ENCODE data around the gene GLDC.
"Not testable (repeated sequence)": the region's sequence is repeated elsewhere in the genome, so short reads cannot be mapped to it uniquely, and the experiment has no call there.

Gene GLDC

GRCh38 chr9:6645355-6646292 is at the start of gene GLDC:
GLDC (minus strand) TSS chr9:6645729; CDS start chr9:6645499, 230 bp downstream.
- DNase-seq, result no peak

GRCh38 chr9:6692881-6693361 is 47.4 kb upstream of the GLDC start:
- DNase-seq, result no peak

DNA sequence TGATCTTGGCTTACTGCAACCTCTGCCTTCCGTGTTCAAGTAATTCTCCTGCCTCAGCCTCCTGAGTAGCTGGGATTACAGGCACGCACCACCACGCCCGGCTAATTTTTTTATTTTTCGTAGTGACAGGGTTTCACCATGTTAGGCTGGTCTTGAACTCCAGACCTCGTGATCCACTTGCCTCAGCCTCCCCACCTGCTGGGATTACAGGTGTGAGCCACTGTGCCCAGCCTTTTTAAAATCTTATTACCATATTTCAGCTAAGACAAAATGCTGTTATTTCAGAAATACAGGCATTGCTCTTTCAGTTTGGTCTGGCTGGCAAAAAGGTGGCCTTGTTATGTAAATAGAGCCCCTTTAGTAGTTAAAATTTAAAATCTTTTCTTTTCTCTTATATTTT is 46.9 kb upstream of the GLDC start:
- DNase-seq, result no peak

- DNase-seq, result not testable (repeated sequence)
These were observed 45.1 kb upstream of the GLDC start for GRCh38 chr9:6690675-6691070.

GRCh38 chr9:6689893-6690674 is 44.6 kb upstream of the GLDC start:
- DNase-seq, result no peak

DNA sequence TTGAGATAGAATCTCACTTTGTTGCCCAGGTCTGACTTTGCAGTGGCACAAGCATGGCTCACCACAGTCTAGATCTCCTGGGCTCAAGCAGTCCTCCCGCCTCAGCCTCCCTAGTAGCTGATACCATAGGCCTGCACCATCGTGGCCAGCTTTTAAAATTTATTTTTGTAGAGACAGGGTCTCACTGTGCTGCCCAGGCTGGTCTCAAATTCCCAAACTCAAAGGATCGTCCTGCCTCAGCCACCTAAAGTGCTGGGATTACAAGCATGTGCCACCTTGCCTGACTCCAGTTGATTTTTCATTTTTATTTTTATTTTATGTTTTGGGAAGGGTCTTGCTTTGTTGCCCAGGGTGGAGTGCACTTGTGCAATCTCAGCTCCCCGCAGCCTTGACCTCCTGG is 41.7 kb upstream of the GLDC start:
- DNase-seq, result no peak

DNA sequence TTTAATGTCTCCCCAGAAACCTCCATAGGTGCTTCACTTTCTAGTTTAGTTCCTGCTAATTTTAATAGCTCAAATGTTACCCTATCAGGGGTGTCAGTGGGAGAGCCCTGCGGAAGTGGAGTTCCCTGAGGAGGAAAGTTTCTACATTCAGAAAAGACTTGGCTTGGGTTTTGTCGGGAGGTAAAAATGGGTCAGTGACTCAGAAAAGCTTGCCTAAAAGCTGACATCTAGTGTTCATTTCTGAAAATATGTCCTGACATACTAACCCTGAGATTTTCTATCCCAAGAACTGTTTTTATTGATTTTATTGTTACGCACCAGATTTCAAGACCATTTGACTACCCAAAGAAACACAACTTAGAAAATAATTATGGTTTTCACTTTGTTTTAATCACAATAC is 40.9 kb upstream of the GLDC start:
- DNase-seq, result no peak

DNA sequence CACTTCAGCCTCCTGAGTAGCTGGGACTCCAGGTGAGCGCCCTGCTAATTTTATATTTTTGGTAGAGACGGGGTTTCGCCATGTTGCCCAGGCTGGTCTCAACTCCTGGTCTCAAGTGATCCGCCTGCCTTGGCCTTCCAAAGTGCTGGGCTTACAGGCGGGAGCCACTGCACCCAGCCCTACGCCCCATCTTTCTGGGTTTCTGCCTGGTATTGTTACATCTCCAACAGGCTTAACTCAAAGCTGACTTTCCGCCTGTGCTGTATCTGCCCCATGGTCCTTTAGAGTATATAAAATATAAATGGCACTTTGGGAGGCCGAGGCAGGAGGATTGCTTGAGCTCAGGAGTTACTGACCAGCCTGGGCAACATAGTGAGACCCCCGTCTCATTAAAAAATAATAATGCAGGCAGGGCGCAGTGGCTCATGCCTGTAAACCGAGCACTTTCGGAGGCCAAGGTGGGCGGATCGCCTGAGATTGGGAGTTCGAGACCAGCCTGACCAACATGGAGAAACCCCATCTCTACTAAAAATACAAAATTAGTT is 36.5 kb upstream of the GLDC start:
- DNase-seq, result no peak

- peak; percentile 63 to 88 for DNase-seq
These were observed 35.8 kb upstream of the GLDC start for GRCh38 chr9:6681147-6681956.

DNA sequence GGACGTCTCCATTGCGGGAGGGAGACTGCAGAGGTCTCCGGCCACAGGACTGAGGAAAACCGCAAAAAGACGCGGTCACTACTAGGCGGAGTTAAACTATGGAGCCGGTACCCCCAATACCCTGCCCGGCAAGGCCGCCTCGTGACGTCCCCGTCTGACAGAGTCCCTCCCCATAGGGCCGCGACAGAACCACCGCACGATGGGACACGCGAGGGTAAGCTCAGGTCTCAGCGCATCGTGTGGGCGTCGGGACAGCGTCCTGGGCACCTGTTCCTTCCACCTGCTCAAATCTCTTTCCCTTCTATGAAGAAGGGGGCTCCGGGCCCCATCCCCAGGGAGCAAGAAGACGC is 35.2 kb upstream of the GLDC start:
- DNase-seq, result peak; percentile 11 to 58

DNA sequence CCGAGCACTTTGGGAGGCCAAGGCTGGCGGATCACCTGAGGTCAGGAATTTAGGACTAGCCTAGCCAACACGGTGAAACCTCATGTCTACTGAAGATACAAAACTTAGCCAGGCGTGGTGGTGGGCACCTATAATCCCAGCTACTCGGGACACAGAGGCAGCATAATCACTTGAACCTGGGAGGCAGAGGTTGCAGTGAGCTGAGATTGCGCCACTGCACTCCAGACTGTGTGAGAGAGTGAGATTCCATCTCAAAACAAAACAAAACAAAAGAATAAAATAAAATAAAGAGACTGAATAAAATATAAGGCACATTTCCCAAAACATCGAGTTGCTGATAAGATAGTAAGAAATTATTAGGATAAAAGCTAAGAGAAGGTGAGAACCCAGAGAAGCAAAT is 32.3 kb upstream of the GLDC start:
- DNase-seq, result no peak

DNA sequence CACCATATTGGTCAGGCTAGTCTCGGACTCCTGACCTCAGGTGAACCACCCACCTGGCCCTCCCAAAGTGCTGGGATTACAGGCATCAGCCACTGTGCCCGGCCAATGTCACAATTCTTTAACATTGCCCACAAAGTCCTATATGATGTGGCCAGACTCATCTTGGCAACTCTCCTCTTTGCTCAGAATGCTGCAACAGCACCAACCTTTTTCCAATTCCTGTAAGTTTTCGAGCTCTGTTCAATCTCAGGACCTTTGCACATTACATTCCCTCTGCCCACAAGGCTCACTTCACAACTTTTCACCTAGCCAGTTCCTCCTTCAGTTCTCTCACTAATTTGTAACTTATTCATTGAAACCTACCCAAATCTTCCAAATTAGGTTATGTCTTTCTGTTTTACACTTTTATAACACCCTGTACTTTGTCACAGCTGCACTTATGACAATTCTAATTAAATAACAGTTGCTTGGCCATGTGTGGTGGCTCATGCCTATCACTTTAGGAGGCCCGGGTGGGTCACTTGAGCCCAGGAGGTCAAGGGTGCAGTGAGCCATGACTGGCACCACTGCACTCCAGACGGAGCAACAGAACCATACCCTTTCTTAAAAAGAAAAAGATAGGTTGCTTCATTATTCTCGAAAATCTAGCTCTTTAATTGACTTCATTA is 30.9 kb upstream of the GLDC start:
- DNase-seq, result no peak

DNA sequence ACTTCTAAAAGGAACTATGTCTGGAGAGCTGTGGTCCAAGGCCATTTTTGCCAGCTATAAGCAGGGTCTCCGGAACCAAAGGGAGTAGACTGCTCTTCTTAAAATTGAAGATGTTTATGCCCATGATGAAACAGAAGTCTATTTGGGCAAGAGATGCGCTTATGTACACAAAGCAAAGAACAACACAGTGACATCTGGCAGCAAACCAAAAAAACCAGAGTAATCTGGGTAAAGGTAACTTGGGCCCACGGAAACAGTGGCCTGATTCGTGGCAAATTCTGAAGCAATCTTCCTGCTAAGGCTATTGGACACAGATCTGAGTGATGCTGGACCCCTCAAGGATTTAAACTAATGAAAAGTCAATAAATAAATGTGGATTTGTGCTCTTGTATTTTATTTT is 29.7 kb upstream of the GLDC start:
- DNase-seq, result no peak

DNA sequence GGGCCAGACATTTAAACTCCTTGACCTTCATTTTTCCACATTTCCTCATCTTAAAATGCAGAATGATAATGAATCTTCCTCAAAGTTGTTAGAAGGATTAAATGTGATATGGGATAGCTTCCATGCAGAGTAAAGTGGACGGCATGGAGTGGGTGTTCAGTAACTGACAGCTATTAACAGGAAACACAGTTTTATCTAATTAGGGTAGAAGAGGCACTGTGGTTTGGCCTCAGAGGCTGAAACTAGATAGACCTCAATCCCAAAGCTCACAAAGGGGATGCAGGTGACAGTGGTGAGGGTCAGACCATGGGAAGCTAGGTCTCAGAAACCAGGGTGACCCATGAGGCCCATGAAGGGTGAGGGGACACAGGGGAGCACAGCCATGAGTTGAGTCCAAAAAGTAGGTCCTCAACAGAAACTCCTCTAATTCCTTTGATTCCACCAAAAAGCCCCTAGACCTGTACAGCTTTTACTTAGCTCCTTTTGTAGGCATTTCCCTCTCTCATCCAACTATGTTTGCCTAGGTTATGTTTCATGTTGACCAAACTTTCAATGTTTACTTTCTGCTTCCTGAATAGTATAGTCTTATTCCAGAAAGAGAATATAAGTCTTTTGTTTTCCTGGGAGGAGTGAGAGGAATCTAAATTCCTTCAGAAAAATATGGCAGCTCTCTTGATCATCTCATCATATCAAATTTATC is 27.9 kb upstream of the GLDC start:
- DNase-seq, result no peak

- DNase-seq, result no peak
These were observed 26.6 kb upstream of the GLDC start for GRCh38 chr9:6672118-6672517.

DNA sequence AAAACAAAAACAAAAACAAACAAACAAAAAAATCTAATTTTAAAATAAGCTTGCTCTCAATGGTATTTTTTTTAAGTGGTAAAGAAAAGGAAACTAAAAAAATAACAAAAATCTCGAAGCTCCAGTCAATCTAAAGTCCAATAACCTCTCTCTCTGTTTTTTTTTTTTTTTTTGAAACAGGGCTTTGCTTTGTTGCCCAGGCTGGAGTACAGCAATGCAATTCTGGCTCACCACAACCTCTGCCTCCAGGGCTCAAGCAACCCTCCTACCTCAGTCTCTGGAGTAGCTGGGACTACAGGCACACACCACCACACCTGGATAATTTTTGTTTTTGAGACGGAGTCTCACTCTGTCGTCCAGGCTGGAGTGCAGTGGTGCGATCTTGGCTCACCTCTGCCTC is 25.9 kb upstream of the GLDC start:
- no peak for DNase-seq

- DNase-seq, result no peak
These were observed 24.4 kb upstream of the GLDC start for GRCh38 chr9:6669881-6670280.

DNA sequence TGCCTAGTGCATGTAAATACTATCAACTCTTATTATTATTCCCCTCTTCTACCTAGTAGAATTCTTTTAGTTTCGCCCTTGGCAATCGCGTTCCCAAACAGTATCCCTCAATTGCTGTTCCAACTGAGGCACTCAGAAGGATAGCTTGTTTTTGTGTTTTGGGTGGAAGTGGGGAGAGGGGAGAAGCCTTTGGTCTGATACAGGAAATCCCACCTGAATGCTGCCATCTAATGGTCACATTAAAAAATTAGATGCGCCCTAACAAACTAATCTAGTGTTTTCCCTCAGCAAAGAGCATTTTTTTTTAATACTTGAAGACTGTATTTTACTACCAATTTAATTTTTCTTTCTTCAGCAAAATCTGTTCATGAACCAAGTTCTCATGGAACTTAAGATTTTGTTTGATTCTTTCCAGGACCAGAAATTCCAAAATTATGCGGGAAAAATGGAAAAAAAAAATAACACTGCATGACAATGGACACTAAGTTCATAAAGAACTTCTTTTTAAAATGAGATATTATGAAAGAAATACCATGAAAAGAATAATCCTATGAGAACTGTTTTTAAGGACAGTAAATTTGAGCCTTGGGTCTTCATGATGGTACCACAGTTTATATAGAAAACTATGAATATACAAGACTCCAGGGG is 22.2 kb upstream of the GLDC start:
- DNase-seq, result peak in 1 of 2 experiments; percentile 1

- DNase-seq, result no peak
These were observed 21.6 kb upstream of the GLDC start for GRCh38 chr9:6667080-6667479.

DNA sequence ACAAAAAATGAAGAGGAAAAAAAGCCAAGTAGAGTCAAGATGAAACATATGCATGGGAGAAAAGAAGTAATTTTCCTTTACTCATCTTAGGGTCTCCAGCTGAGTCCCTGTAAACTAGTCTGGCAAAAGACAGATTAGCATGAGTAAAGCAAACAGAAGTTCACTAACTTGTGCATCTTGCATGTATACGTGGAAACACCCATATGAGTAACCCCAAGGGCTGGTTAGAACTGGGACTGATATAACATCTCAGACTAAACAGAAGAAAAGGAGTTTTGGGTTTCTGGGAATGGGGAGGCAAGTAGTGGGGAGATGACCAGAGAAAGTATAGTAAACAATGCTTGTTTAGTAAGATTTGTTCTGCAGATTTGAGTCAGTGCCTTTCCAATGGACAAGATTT is 20.1 kb upstream of the GLDC start:
- no peak for DNase-seq

DNA sequence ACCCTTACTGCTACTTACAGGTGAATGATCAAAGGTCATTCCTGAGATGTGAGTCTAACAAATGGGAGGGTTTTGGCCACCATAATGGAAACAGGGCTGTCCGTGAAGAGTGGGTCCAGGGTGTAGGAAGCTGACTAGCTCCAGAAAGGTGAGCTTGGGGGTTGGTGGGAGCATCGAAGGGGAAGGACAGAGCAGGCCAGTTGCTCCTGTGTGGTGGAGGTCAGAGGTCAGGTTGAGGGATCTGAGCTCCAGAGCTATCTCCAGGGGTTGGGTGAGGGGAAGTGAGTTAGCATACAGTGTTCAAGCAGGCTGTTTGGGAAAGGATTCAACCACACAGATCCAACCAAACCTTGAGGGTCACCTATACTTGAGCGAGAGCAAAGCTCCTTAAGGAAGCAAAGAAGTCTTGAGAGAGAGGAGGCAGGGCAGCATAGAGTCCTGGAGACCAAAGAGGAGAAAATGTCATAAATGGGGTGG is 18.7 kb upstream of the GLDC start:
- DNase-seq, result no peak

Measured in SHP77 (cell line).